Measurements from ENCODE around the gene GTF2H3. TPM values are rescaled to one million over a fixed set of nuclear protein-coding genes. Genes with fewer than 3 reads are reported as not detected.

The GTF2H3 gene
- total and polyA plus RNA-seq, 12 donors: 4.2 to 35.6 (median 20.5) TPM

DNA sequence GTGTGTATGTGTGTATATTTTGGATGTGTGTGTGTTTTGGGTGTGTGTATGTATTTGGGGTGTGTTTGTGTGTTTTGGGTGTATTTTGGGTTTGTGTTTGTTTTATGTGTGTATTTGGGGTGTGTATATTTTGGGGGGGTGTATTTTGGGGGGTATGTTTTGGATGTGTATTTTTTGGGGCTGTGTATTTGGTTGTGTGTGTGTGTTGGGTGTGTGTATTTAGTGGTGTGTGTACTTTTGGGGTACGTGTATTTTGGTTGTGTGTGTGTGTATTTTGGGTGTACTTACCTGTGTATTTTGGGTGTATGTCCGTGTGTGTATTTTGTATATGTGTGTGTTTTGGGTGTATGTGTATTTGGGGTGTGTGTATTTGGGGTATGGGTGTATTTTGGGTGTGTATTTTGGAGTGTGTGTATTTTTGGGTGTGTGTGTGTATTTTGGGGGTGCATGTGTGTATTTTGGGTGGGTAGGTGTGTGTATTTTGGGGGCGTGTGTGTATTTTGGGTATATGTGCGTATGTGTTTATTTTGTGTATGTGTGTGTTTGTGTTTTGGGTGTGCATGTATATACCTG lies 20.6 kb downstream of the GTF2H3 start:
- H3K9me3 ChIP-seq (replicated peaks in 1 of 3): no peaks in the 10 kb centered on the region
- 92 to 97% (median 95%) methylated on average over 4 of the region's 4 CpGs for WGBS, 4 donors
- DNase-seq: no peak
- H3K36me3 ChIP-seq (replicated peaks in 1 of 2): peaks cover 0 to 46% of the 10 kb centered on the region in 2 donors
- intact Hi-C loops (cut with DNase I): no loop called here
- no peak overlapping the region for H3K27ac ChIP-seq
- no peaks in the 10 kb centered on the region for H3K27me3 ChIP-seq
- H3K4me1 ChIP-seq (replicated peaks in 1 of 2): no peaks in the 10 kb centered on the region
- no peak for TF ChIP-seq POLR2A (IDR thresholded peaks at IDR 0.05)
- TF ChIP-seq, protein P1, sequence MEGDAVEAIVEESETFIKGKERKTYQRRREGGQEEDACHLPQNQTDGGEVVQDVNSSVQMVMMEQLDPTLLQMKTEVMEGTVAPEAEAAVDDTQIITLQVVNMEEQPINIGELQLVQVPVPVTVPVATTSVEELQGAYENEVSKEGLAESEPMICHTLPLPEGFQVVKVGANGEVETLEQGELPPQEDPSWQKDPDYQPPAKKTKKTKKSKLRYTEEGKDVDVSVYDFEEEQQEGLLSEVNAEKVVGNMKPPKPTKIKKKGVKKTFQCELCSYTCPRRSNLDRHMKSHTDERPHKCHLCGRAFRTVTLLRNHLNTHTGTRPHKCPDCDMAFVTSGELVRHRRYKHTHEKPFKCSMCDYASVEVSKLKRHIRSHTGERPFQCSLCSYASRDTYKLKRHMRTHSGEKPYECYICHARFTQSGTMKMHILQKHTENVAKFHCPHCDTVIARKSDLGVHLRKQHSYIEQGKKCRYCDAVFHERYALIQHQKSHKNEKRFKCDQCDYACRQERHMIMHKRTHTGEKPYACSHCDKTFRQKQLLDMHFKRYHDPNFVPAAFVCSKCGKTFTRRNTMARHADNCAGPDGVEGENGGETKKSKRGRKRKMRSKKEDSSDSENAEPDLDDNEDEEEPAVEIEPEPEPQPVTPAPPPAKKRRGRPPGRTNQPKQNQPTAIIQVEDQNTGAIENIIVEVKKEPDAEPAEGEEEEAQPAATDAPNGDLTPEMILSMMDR (IDR thresholded peaks at IDR 0.05): no peak
- H3K4me3 ChIP-seq: no peak overlapping the region

DNA sequence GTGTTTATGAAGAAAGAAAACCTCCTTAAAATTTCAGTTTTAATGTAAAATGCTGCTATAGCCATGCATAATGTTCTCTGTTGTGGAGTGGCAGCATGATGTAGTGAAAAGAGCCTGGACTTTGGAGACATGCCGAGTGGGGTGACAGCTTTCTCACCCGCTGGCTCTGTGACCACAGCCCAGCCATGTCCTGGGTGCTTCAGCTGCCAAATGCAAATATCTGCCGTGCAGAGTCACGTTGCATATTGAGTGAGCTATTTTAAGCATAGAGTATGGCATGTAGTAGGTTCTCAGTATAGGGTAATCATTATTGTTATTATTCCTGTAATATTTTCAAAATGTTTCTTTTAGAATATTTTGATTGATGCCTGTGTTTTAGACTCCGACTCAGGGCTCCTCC lies 21.8 kb downstream of the GTF2H3 start:
- intact Hi-C loops (cut with DNase I): no loop called here
- H3K27ac ChIP-seq: no peak overlapping the region
- no peak overlapping the region for H3K4me3 ChIP-seq
- no peak for DNase-seq
- H3K27me3 ChIP-seq: no peaks in the 10 kb centered on the region
- TF ChIP-seq POLR2A (IDR thresholded peaks at IDR 0.05): no peak
- no peaks in the 10 kb centered on the region for H3K9me3 ChIP-seq (replicated peaks in 1 of 3)
- H3K4me1 ChIP-seq (replicated peaks in 1 of 2): no peaks in the 10 kb centered on the region
- peaks cover 0 to 51% of the 10 kb centered on the region in 2 donors for H3K36me3 ChIP-seq (replicated peaks in 1 of 2)
- WGBS, 4 donors: 87 to 93% (median 89%) methylated on average over 5 of the region's 5 CpGs

- Histone ChIP-seq H3K4me3 (no peak overlapping the region), H3K4me1 (replicated peaks in 1 of 2) (no peaks in the 10 kb centered on the region), H3K27me3 (no peaks in the 10 kb centered on the region), H3K9me3 (replicated peaks in 1 of 3) (no peaks in the 10 kb centered on the region), H3K27ac (no peak overlapping the region), H3K36me3 (replicated peaks in 1 of 2) (peaks cover 0 to 44% of the 10 kb centered on the region in 2 donors)
- 79 to 83% (median 80%) methylated on average over 4 of the region's 4 CpGs for WGBS, 4 donors
- TF ChIP-seq, protein P1 (IDR thresholded peaks at IDR 0.05): no peak
- no peak for TF ChIP-seq POLR2A (IDR thresholded peaks at IDR 0.05)
- intact Hi-C loops (cut with DNase I): no loop called here
- DNase-seq: no peak
These were observed 22.8 kb downstream of the GTF2H3 start for GRCh38 chr12:123656392-123656791.

GRCh38 chr12:123657211-123657610 lies 23.6 kb downstream of the GTF2H3 start:
- no peak overlapping the region for H3K4me3 ChIP-seq
- peaks cover 0 to 36% of the 10 kb centered on the region in 2 donors for H3K36me3 ChIP-seq (replicated peaks in 1 of 2)
- no peak for DNase-seq
- 91 to 94% (median 93%) methylated on average over 9 of the region's 9 CpGs for WGBS, 4 donors
- H3K27me3 ChIP-seq: no peaks in the 10 kb centered on the region
- intact Hi-C loops (cut with DNase I): no loop called here
- no peaks in the 10 kb centered on the region for H3K9me3 ChIP-seq (replicated peaks in 1 of 3)
- no peak for TF ChIP-seq POLR2A (IDR thresholded peaks at IDR 0.05)
- TF ChIP-seq, protein P1 (IDR thresholded peaks at IDR 0.05): no peak
- no peak overlapping the region for H3K27ac ChIP-seq
- H3K4me1 ChIP-seq (replicated peaks in 1 of 2): no peaks in the 10 kb centered on the region
